SIG-M5 treated with dmso at 0.1 percent for 504 hours (cell line): ENCODE measurements around the gene POU3F2.
A peak's percentile ranks its signal among the peaks of the same experiment; 100 is the strongest.

Source experiments
- DNase-seq: peaks from one replicate; lab custom pipeline; 2025; ENCODE audit not compliant: unreplicated experiment; lab: John Stamatoyannopoulos, UW

POU3F2 gene

GRCh38 chr6:98843271-98844243 is 9.2 kb downstream of the POU3F2 start:
- no peak for DNase-seq

GRCh38 chr6:98844244-98845210 is 10.2 kb downstream of the POU3F2 start:
- DNase-seq = no peak

- DNase-seq = peak; percentile 60
Observed at GRCh38 chr6:98845211-98846020, 11.0 kb downstream of the POU3F2 start.

GRCh38 chr6:98846021-98846380 is 11.6 kb downstream of the POU3F2 start:
- no peak for DNase-seq

- no peak for DNase-seq
Observed at GRCh38 chr6:98847416-98847778, 13.0 kb downstream of the POU3F2 start.

- DNase-seq = no peak
Observed at GRCh38 chr6:98847779-98848538, 13.6 kb downstream of the POU3F2 start.

- no peak for DNase-seq
Observed at GRCh38 chr6:98848539-98849242, 14.3 kb downstream of the POU3F2 start.

- no peak for DNase-seq
Observed at GRCh38 chr6:98864497-98864896, 30.1 kb downstream of the POU3F2 start.

- DNase-seq = no peak
Observed at GRCh38 chr6:98871057-98871456, 36.7 kb downstream of the POU3F2 start.

GRCh38 chr6:98871821-98872220 is 37.4 kb downstream of the POU3F2 start:
- DNase-seq = no peak

- no peak for DNase-seq
Observed at GRCh38 chr6:98875375-98875774, 41.0 kb downstream of the POU3F2 start.

GRCh38 chr6:98877250-98877649 is 42.9 kb downstream of the POU3F2 start:
- DNase-seq = no peak

GRCh38 chr6:98880486-98880885 is 46.1 kb downstream of the POU3F2 start:
- DNase-seq = no peak

GRCh38 chr6:98885330-98885729 is 51.0 kb downstream of the POU3F2 start:
- no peak for DNase-seq

GRCh38 chr6:98887650-98888049 is 53.3 kb downstream of the POU3F2 start:
- no peak for DNase-seq
